ENCODE results near the gene LRRC45.

- no peak for TF ChIP-seq CTCF (IDR thresholded peaks at IDR 0.05)
- no peak for TF ChIP-seq POLR2A (IDR thresholded peaks at IDR 0.05)
These were observed 14.1 kb upstream of the LRRC45 start for GRCh38 chr17:82008941-82009405.

Data from uterus (tissue), 2 donors.